CD14-positive monocyte (primary cell): ENCODE data around the gene PHC2. TPM values are rescaled to one million over a fixed set of nuclear protein-coding genes. Genes with fewer than 3 reads are reported as not detected.

Experiments used
- DNase-seq, 3 donors: peaks; one replicate each; pipeline ENCODE4 v3.0.0-alpha.2; 2011 to 2022
- H2AFZ ChIP-seq: 2 replicates; pipeline ENCODE4 v1.6.0; 2012; ENCODE audit warnings: mild to moderate bottlenecking, low read depth, low read length, inconsistent platforms; ENCODE audit not compliant: insufficient read depth, poor library complexity, severe bottlenecking
- H3K27ac ChIP-seq, 2 donors: 1 replicate in 1 of 2; 2 replicates in 1 of 2; pipeline ENCODE4 v1.5.1; 2012 to 2013; ENCODE audit warnings: low read length in 2 of 2, control low read depth in 1 of 2, inconsistent platforms in 1 of 2, low read depth in 1 of 2, mild to moderate bottlenecking in 1 of 2
- H3K27me3 ChIP-seq, 2 donors: one replicate each; pipeline versions ENCODE4 v1.6.0 to v1.6.1; 2011 to 2013; ENCODE audit warnings: low read length in 2 of 2; ENCODE audit not compliant: control insufficient read depth in 2 of 2, insufficient read depth in 2 of 2
- H3K36me3 ChIP-seq, 2 donors: replicated peaks in 1 of 2; 1 replicate in 1 of 2; 2 replicates in 1 of 2; pipeline versions ENCODE4 v1.5.1 to v1.6.1; 2012 to 2013; ENCODE audit warnings: low read length in 2 of 2, control low read depth in 1 of 2, inconsistent platforms in 1 of 2, mild to moderate bottlenecking in 1 of 2; ENCODE audit not compliant: insufficient read depth in 2 of 2, control insufficient read depth in 1 of 2
- H3K4me1 ChIP-seq, 2 donors: 1 replicate in 1 of 2; 2 replicates in 1 of 2; pipeline versions ENCODE4 v1.5.1 to v1.6.1; 2012 to 2013; ENCODE audit warnings: low read length in 2 of 2, control low read depth in 1 of 2, inconsistent platforms in 1 of 2, mild to moderate bottlenecking in 1 of 2, moderate library complexity in 1 of 2; ENCODE audit not compliant: insufficient read depth in 2 of 2, control insufficient read depth in 1 of 2
- H3K4me2 ChIP-seq: replicated peaks from 2 replicates; pipeline ENCODE3; 2012; ENCODE audit warnings: low read length, moderate library complexity, mild to moderate bottlenecking; ENCODE audit not compliant: poor library complexity, severe bottlenecking; ENCODE audit errors: extremely low read depth
- H3K4me3 ChIP-seq, 3 experiments: fragments of 200-600 bp in 1 of 3; sonication (generic) in 1 of 3; replicated peaks in 1 of 3; 1 replicate in 2 of 3; 2 replicates in 1 of 3; pipeline ENCODE4 v1.5.1; 2011 to 2013; ENCODE audit warnings: low read length in 3 of 3, mild to moderate bottlenecking in 3 of 3, control low read depth in 2 of 3, low read depth in 2 of 3, inconsistent platforms in 1 of 3, moderate library complexity in 1 of 3
- H3K79me2 ChIP-seq: 2 replicates; pipeline ENCODE4 v1.6.0; 2012; ENCODE audit warnings: mild to moderate bottlenecking, control low read depth, inconsistent platforms, low read length, moderate library complexity; ENCODE audit not compliant: insufficient read depth
- H3K9ac ChIP-seq: 2 replicates; pipeline ENCODE4 v1.6.0; 2017; ENCODE audit warnings: low read length, mild to moderate bottlenecking; ENCODE audit not compliant: insufficient read depth, poor library complexity, severe bottlenecking
- H3K9me3 ChIP-seq, 2 donors: replicated peaks in 1 of 2; 1 replicate in 1 of 2; 2 replicates in 1 of 2; pipeline versions ENCODE4 v1.5.1 to v1.6.1; 2012 to 2013; ENCODE audit warnings: low read length in 2 of 2, control low read depth in 1 of 2; ENCODE audit not compliant: control insufficient read depth in 1 of 2, insufficient read depth in 1 of 2
- H4K20me1 ChIP-seq: 2 replicates; pipeline ENCODE4 v1.6.0; 2012; ENCODE audit warnings: mild to moderate bottlenecking, low read length, control low read depth, moderate library complexity; ENCODE audit not compliant: insufficient read depth
- H3K27ac Mint-ChIP-seq, 7 donors: one replicate each; pipeline ENCODE4 v1.8.0; 2020; ENCODE audit warnings: mild to moderate bottlenecking in 7 of 7, mixed read lengths in 7 of 7, moderate library complexity in 6 of 7, inconsistent platforms in 2 of 7
- H3K27me3 Mint-ChIP-seq, 3 donors: one replicate each; pipeline ENCODE4 v1.8.0; 2021 to 2022; ENCODE audit warnings: low read depth in 3 of 3, mild to moderate bottlenecking in 3 of 3, mixed read lengths in 3 of 3, moderate library complexity in 3 of 3, inconsistent platforms in 1 of 3
- H3K36me3 Mint-ChIP-seq, 2 donors: one replicate each; pipeline ENCODE4 v1.8.0; 2020; ENCODE audit warnings: mixed read lengths in 2 of 2, inconsistent platforms in 1 of 2, mild to moderate bottlenecking in 1 of 2
- H3K4me1 Mint-ChIP-seq: one replicate; pipeline ENCODE4 v1.8.0; 2020; ENCODE audit warnings: mild to moderate bottlenecking, mixed read lengths
- H3K4me3 Mint-ChIP-seq, 2 donors: one replicate each; pipeline ENCODE4 v1.8.0; 2020; ENCODE audit warnings: mild to moderate bottlenecking in 2 of 2, mixed read lengths in 2 of 2, moderate library complexity in 1 of 2
- H3K9me3 Mint-ChIP-seq, 7 donors: one replicate each; pipeline ENCODE4 v1.8.0; 2020 to 2022; ENCODE audit warnings: mixed read lengths in 7 of 7, mild to moderate bottlenecking in 6 of 7, moderate library complexity in 6 of 7, inconsistent platforms in 2 of 7
- WGBS: methylation state at CpG from one replicate; pipeline ENCODE4 v1.1.5; 2013; ENCODE audit warnings: missing lambda C conversion rate; ENCODE audit not compliant: insufficient coverage; 5-methylcytosine and 5-hydroxymethylcytosine counted together
- intact Hi-C, 2 donors: fragments of 100-400 bp; cut with micrococcal nuclease; formaldehyde crosslinking; loops; one replicate each; pipeline versions ENCODE4 v1.15.0 to v1.15.1; 2023
- polyA plus RNA-seq, 3 donors: library from polyadenylated mRNA; depleted of rRNA in 1 of 3; unstranded in 2 of 3; stranded (reverse) in 1 of 3; fragments of 300-500 nt in 2 of 3; fragments of >200 nt in 1 of 3; fragmentation: Illumina TruSeq in 2 of 3; gene quantifications; 1 replicate in 2 of 3; 2 replicates in 1 of 3; pipeline ENCODE4 v1.2.3, GENCODE V29; 2012 to 2021
- TF ChIP-seq, protein P1 (sequence below): fragments of 200-600 bp; IDR thresholded peaks from one replicate; pipeline ENCODE4 v1.8.0; 2022; ENCODE audit warnings: antibody characterized with exemption, mild to moderate bottlenecking

PHC2 gene
- polyA plus RNA-seq, 3 donors, result 18.9 to 85.3 (median 53.1) TPM

- H4K20me1 ChIP-seq, result no peaks in the 10 kb centered on the region
- Mint-ChIP-seq H3K27ac (no peak overlapping the region), H3K4me3 (no peak overlapping the region), H3K36me3 (peaks cover 18 to 25% of the 10 kb centered on the region in 2 donors), H3K4me1 (peaks cover 16% of the 10 kb centered on the region), H3K27me3 (peaks cover 0 to 5% (median 4%) of the 10 kb centered on the region in 3 donors), H3K9me3 (peaks cover 0 to 3% (median 0%) of the 10 kb centered on the region in 7 donors)
- DNase-seq, result no peak
- no peak overlapping the region for H3K4me3 ChIP-seq
- H2AFZ ChIP-seq, result no peak overlapping the region
- WGBS, result no CpG with 5 or more reads among the region's 1 CpG
- no peaks in the 10 kb centered on the region for H3K27me3 ChIP-seq
- no peaks in the 10 kb centered on the region for H3K36me3 ChIP-seq
- H3K79me2 ChIP-seq, result no peaks in the 10 kb centered on the region
- intact Hi-C loops, result loop anchor here (5.0 to 10.0 kb wide), 2 partner anchors 33 to 104 kb away; no protein-coding TSS in a partner anchor
- H3K27ac ChIP-seq, result no peak overlapping the region
- H3K4me2 ChIP-seq, result no peak overlapping the region
- H3K9ac ChIP-seq, result no peak overlapping the region
- no peaks in the 10 kb centered on the region for H3K9me3 ChIP-seq
- peaks cover 5 to 7% of the 10 kb centered on the region in 2 donors for H3K4me1 ChIP-seq
- TF ChIP-seq, protein P1, sequence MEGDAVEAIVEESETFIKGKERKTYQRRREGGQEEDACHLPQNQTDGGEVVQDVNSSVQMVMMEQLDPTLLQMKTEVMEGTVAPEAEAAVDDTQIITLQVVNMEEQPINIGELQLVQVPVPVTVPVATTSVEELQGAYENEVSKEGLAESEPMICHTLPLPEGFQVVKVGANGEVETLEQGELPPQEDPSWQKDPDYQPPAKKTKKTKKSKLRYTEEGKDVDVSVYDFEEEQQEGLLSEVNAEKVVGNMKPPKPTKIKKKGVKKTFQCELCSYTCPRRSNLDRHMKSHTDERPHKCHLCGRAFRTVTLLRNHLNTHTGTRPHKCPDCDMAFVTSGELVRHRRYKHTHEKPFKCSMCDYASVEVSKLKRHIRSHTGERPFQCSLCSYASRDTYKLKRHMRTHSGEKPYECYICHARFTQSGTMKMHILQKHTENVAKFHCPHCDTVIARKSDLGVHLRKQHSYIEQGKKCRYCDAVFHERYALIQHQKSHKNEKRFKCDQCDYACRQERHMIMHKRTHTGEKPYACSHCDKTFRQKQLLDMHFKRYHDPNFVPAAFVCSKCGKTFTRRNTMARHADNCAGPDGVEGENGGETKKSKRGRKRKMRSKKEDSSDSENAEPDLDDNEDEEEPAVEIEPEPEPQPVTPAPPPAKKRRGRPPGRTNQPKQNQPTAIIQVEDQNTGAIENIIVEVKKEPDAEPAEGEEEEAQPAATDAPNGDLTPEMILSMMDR, result no peak
Observed at GRCh38 chr1:33360367-33360766, 70.5 kb downstream of the PHC2 start.

GRCh38 chr1:33359931-33360330 is 71.0 kb downstream of the PHC2 start:
- H3K36me3 ChIP-seq, result no peaks in the 10 kb centered on the region
- no peak overlapping the region for H3K9ac ChIP-seq
- H3K9me3 ChIP-seq, result no peaks in the 10 kb centered on the region
- no peaks in the 10 kb centered on the region for H3K27me3 ChIP-seq
- Mint-ChIP-seq H3K4me1 (peaks cover 16% of the 10 kb centered on the region), H3K36me3 (peaks cover 22 to 27% of the 10 kb centered on the region in 2 donors), H3K27ac (no peak overlapping the region), H3K4me3 (no peak overlapping the region), H3K27me3 (peaks cover 0 to 6% (median 5%) of the 10 kb centered on the region in 3 donors), H3K9me3 (peaks cover 0 to 3% (median 0%) of the 10 kb centered on the region in 7 donors)
- no peak overlapping the region for H2AFZ ChIP-seq
- DNase-seq, result no peak
- TF ChIP-seq, protein P1, result no peak
- no CpG with 5 or more reads among the region's 2 CpGs for WGBS
- H3K27ac ChIP-seq, result no peak overlapping the region
- no peaks in the 10 kb centered on the region for H3K79me2 ChIP-seq
- intact Hi-C loops, result loop anchor here (5.0 to 10.0 kb wide), 2 partner anchors 33 to 105 kb away; no protein-coding TSS in a partner anchor
- no peak overlapping the region for H3K4me3 ChIP-seq
- no peaks in the 10 kb centered on the region for H4K20me1 ChIP-seq
- no peak overlapping the region for H3K4me2 ChIP-seq
- H3K4me1 ChIP-seq, result peaks cover 5 to 7% of the 10 kb centered on the region in 2 donors
